GM18498 (cell line): ENCODE measurements around the gene EFR3B.

ENCODE experiments used
- ATAC-seq: cut with Tn5 transposase; IDR thresholded peaks from one replicate; pipeline ENCODE4 v1.9.1; 2021; ENCODE audit warnings: mild to moderate bottlenecking, moderate library complexity; ENCODE audit not compliant: unreplicated experiment

Gene EFR3B

DNA sequence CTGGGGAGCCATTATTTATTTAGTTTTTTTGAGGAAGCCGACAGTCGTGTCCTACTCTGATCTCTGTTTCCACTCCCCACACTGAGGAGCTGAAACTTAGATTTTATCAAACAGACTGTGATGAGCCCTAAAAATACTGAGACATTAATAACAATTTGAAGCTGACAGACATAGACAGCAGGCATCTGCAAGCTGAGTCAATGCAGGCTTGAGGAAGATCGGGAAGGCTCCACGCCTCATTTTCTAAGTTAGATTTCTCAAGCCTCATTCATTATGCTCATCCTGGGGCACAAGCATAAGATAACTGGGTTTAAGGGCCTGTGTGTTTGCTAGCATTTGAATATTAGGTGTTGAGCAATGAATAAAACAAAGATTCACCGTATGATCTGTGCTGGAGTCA, 26.3 kb downstream of the EFR3B start:
- ATAC-seq = no peak

- ATAC-seq = no peak
Measured at GRCh38 chr2:25071966-25072365, 30.1 kb downstream of the EFR3B start.

DNA sequence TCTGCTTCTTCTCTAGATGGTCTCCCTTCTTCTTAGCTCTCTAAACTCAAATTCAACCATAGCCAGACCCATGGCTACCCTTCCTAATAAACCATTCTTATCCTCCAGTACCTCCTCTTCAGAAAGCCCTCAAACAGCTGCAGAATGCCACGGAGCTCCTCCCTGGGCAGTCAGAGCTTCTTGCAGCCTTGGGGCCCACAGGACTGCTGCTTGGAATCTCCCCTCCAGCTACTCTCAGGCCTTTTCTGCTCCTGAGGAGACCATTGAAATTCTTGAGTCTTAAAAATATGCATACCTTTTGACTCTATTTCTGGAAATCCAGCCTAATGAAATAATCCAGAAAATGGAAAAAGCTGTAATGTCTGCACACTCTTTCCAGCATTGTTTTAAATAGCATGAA, 30.7 kb downstream of the EFR3B start:
- ATAC-seq = no peak

DNA sequence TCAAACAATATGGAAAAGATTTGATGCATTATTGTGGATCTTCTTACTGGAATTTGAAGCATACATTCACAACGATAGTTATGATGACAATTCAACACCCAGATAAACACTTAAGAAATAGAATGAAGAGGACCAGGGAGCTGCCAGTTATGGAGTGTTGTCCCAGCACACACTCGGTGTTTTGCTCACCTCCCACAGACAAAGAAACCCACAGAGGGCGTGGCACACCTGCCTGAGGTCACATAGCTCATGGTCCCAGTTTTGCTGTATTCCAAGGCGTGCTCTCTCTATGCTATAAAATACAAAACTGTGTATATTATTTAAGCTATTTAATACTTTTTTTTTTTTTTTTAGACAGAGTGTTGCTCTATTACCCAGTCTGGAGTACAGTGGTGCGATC, 31.1 kb downstream of the EFR3B start:
- ATAC-seq = no peak

DNA sequence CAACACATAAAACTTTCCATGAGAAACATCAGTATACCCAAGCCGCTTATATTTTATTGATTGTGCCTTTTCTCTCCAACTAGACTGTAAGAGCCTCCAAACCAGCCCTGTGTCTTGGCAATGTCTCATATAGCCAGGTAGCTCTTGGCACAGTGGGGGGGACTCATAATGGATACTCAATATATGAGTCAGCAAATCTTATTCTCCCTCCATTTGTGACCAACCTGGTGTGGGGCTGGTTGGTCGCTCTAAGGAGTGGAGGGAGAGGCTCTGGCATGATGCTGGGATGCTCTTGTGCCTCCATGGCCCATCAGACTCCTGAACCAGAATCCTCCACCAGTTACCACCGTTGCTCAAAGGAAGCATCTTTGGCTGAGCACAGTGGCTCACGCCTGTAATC, 32.0 kb downstream of the EFR3B start:
- ATAC-seq = no peak

GRCh38 chr2:25074826-25075225, 33.0 kb downstream of the EFR3B start:
- ATAC-seq = no peak

- no peak for ATAC-seq
Measured at GRCh38 chr2:25076749-25077148, 34.9 kb downstream of the EFR3B start.

DNA sequence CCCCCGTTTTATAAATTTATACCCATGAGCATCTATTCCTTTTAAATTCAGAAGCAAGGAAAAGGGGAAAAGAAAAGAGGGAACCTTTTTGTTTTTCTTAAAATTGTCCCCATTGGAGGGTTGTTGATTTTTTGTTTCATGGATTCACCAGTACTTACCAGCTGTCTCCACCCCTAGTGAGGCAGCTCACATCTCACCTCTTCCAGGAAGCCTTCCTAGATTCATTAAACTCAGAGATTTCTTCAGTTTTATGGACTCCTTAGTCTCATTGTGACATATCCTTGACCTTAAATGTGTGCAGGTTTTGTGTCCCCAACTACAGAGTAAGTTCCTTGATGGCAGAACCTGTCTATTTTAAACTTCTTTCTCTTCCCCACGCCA, 35.9 kb downstream of the EFR3B start:
- no peak for ATAC-seq

GRCh38 chr2:25078170-25079049, 36.5 kb downstream of the EFR3B start:
- no peak for ATAC-seq

- no peak for ATAC-seq
Measured at GRCh38 chr2:25079050-25079635, 37.3 kb downstream of the EFR3B start.

- ATAC-seq = no peak
Measured at GRCh38 chr2:25081237-25081790, 39.4 kb downstream of the EFR3B start.

DNA sequence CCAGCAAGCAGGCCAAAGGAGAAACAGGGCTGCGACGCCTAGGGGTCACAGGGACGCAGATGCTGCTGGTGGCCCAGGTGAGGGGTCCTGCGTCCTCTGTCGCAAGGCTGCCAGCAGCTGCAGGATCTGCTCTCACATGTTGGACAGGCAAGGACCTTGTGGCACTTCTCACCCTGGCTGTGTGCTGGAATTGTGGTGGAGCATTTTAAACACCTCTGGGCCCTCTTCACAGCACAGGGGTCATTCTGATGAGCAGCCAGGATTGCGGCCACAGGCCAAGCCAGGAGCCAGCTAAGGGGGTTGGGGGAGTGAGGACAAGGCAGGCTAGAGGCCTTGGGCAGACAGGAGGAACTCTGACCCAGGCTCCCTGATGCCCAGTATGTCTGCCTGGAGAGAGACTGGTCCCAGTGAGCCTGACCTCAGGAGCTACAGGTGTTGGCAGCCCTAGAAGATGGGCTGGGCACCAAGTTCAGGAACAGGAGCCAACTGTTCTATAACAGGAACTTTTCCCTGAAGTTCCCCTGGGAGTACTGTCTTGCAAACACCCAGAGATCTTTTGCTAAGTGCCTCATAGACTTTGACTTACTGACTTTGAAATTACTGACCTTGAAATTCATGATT, 40.2 kb downstream of the EFR3B start:
- no peak for ATAC-seq

DNA sequence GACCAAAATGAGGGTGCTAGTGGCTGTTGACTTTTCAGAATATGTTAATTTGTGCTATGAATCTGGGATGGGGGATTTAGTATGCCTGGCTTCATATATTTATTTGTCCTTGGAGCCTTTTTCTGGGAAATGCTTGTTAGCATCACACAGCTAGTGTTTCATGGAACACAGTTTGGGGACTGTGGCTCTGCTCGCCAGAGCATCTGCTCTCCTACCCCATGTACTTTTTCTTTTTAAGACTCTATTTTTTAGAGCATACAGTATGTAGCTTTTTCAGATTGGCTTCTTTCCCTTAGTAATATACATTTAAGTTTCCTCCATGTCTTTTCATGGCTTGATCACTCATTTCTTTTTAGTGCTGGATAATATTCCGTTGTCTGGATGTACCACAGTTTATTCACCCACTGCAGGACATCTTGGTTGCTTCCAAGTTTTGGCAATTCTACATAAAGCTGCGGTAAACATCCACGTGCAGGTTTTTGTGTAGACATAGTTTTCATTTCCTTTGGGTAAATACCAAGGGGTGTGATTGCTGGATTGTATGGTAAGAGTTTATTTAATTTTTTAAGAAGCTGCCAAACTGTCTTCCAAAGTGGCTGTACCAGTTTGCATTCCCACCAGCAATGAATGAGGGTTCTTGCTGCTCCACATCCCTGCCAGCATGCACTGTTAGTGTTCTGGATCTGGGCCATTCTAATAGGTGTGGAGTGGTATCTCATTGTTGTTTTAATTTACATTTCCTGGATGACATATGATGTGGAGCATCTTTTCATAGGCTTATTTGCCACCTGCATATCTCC, 44.1 kb downstream of the EFR3B start:
- no peak for ATAC-seq

DNA sequence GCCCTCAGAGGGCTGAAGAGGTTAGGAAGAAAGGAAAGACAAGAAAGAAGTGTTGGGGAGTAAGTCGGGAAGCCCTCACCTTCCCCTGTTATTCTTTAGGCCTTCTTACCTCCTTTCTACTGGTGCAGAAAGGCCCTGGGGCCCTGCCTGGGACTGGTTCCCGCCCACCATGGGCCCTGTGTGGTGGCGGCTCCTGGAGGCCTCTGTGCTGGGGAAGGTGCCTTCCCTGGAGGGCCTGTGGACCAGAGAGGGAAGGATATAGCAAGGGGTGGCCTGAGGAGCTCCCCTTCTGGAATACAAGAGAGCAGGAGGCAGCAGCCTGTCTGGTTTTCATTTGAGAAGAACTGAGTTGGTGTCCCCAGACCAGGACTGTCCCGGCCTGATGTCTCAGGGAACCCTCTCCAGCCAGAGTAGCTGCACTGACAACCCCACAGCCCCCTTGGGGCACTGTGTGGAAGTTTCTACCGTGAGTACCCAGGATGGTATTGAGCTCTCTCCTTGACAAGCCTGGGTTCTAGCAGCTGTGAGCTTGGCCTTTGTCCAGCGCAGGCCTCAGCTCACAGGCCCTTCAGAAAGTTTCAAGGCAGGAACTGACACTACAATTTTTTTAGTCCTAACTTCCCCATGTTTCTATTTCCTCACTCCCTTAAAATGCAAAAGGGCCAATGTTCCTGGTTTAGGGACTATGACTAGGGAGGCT, 47.1 kb downstream of the EFR3B start:
- ATAC-seq = no peak

DNA sequence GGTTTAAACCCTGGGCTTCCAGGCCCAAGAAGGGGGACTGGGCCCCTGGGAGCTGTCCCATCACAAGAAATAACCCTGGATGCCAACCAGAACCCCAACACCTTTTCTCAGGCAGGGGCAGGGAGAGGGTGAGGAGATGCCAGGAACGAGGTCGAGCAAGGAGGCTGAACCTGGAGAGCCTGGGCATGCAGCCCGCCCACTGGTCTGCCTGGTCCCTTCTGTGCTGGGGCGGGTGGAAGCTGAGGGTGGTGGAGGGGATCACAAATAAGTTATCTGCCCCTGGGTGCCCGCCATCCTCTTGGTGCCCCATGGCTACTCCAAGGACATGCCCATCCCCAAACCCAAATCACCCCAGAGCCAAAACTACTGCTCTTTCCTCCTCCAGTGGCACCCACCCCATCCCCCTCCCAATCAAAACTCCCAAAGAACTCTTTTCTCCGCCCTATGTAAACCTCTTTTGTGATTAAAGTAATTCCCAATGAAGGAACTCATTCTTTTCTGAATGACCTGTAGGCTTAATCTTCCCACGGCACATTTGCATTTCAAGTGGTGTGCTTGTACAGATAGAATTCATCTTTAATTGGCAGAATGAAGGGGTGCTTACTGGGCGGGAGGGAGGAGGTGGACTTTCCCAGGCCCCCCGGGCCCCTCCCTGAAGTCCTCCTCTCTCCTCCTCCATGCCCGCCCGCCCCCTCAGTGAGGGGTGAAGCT, 47.9 kb downstream of the EFR3B start:
- no peak for ATAC-seq

DNA sequence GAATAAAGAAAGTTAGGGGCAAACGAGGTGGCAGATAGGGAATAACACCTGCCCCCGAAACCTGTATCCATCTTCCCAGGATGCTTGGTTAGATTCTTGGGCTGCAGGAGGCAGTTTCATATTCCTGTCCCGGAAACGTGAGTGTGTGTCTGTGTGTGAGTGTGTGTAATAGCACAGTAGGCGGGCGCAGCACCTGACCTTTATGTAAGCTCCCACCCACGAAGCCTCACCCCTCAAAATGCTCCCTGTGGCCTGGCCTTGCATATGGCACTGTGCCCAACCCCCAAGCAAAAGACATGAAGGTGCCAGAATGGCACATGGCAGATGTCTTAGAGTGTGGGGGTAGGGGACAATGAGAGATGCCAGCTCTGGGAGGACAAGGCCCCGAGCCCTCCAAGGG, 48.9 kb downstream of the EFR3B start:
- no peak for ATAC-seq

- no peak for ATAC-seq
Measured at GRCh38 chr2:25091265-25091664, 49.4 kb downstream of the EFR3B start.

DNA sequence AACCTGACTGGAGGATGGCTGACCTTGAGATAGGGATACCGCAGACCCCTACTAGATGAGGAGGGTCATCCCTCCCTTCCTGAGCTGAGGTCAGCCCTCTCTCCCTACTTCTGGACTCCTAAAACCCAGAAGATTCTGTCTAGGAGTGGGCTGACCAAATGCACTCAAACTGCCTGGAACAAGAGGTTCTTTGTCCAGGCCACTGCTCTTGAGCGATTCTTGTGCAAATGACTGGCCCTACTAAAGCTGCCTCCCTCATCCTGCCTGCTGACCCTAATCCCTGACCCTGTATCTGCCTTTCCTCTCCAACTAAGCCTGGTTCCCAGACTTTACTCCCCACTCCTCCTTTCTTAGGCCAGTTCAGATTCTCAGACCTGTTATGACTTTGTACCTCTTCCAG, 56.2 kb downstream of the EFR3B start:
- ATAC-seq = no peak

DNA sequence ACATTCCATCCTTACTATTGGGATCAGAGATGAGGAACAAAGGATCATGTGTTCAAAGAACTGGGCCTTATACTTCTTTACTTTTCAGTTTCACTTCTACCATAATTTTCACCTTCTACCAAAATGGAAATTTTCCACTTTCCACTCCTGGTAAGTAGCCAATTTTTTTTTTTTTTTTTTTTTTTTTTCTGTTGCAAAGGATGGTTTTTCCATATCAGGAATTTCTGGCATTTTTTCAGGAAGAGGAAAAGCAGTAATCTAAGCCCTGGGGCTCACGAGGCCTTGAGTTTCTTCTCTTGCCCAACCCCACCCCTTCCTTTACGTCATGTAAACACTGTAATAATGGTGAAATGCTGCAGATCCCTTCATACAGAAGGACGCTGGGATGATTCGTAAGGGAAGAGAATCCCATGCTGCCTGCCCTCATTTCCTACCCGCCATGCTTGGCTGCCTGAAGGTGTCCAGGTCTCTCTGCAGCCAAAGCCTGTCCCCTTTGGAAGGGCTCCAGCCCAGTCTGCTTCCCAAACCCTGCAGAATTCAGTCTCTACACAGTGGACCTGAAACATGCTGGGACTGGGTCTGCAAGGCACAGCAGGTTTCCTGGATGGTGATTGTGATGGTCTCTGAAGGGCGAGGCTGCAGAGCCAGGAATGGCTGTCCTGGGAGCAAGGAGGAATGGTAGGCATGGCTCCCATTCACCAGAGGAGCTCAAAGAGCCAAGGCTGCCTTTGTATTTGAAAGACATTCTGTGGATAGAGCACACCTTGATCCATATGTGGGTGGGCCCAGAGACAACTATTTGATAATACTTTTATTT, 57.0 kb downstream of the EFR3B start:
- ATAC-seq = no peak
